DMS79 treated with DMSO at 0.1 percent for 48 hours (cell line): ENCODE measurements around the gene HK2.
"Not testable (repeated sequence)": the region's sequence is repeated elsewhere in the genome, so short reads cannot be mapped to it uniquely, and the experiment has no call there.

Experiments
- DNase-seq: peaks from one replicate; lab custom pipeline; 2025; lab: John Stamatoyannopoulos, UW

HK2 gene

DNA sequence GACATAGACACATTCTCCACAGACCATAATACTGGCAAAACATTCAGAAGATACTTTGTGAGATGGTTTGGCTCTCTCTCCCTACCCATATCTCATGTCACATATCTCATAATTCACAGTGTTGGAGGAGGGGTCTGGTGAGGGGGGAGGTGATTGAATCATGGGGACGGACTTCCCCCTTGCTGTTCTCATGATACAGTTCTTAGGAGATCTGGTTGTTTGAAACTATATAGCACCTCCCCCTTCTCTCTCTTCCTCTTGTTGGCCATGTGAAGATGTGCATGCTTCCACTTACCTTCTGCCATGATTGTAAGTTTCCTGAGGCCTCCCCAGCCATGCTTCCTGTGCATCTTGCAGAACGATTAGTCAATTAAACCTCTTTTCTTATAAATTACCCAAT lies 61.1 kb downstream of the HK2 start:
- no peak for DNase-seq

DNA sequence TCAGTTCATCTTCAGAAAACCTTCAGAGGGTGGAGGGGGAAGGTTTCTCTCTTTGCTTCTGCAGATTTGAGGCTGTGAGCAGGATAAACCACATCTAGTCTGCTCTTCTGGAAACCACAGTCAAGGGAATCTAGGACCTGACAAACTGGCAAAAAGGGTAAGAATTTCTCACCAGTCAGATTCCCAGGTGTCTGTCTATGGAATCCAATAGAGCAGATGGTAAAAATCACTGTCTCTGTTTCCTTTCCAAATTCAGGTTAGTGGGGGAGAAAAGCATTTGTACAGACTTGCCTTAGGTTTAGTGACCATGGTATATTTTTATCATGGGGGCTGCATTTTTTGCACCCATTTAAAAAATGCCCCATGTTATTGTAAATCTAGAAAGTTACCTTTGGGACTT lies 62.3 kb downstream of the HK2 start:
- no peak for DNase-seq

DNA sequence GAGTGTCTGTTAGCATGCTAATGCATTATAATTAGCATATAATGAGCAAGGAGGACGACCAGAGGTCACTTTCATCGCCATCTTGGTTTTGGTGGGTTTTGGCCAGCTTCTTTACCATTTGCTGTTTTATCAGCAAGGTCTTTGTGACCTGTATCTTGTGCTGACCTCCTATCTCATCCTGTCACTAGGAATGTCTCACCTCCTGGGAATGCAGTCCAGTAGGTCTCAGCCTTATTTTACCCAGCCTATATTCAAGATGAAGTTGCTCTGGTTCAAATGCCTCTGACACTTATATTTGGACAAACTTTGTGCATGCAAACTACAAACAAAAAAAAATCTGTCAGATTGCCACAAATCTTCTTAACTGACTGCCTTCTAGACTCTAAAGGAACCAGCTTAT lies 66.3 kb downstream of the HK2 start:
- not testable (repeated sequence) for DNase-seq

DNA sequence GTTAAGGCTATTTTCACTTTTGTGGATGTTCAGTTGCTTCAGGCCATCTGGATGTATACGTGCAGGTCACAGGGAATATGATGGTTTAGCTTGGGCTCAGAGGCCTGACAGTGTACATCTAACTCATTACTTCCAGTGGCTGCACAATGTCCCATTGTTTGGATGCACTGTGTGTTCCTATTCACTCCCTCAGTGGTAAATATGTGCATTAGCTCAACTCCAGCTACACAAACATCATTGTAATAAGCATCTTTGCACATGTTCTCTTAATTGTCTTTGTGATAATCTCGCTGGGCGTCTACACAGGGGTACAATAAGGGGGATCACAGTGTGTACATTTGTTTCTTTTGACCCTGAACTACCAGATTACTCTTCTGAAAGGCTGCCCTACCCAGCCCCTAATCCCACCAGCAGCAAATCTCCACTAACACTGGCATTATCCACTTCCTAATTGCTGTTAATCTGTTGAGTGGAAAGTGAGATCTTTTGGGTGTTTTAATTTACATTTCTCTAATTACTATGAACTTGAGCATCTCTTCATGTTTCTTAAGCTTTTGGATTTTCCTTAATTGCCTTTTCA lies 68.4 kb downstream of the HK2 start:
- DNase-seq = no peak

DNA sequence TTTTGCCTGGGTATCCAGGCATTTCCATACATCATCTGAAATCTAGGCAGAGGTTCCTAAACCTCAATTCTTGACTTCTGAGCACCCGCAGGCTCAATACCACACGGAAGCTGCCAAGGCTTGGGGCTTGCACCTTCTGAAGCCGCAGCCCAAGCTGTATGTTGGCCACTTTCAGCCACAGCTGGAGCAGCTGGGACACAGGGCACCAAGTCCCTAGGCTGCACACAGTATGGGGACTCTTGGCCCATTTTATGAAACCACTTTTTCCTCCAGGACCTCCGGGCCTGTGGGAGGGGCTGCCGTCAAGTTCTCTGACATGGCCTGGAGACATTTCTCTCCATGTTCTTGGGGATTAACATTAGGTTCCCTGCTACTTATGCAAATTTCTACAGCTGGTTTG lies 72.5 kb downstream of the HK2 start:
- DNase-seq = no peak

DNA sequence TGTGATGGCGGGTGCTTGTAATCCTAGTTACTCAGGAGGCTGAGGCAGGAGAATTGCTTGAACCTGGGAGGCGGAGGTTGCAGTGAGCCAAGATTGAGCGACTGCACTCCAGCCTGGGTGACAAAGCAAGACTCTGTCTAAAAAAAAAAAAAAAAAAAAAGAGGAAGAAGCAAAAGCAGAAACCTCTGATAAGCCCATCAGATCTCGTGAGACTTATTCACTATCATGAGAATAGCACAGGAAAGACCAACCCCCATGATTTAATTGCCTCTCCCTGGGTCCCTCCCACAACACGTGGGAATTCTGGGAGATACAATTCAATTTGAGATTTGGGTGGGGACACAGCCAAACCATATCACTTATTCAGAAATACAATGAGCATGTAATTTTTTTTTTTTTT lies 73.6 kb downstream of the HK2 start:
- not testable (repeated sequence) for DNase-seq

DNA sequence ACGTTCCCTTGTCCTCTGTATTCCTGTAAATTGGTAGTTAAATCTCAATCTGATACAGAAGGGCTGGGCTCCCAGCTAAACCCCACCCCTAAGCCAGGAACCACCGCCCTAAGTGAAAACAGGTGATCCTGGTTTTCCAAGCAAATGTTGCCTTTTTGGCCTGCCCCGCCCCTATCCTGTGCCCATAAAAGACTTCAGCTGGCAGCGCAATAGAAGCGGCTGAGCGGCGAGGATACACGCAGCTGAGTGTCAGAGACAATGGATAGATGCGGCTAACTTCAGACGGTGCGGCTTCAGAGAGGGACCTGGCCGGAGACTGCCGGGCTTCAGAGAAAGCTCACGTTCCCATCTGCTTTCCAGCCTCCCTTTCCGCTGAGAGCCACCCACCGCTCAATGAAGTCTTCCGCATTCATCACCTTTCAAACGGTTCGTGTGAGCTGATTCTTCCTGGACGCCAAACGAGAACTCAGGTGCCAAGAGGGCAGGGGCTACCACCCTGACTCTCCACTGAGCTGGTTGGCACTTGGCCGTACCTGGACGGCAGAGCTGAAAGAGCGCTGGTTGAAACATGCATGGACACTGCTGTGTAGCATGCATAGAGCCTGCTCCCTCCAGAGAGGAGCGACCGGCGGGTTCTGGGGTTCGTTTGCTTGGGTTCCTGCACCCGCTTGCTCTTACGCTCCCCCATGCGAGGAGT lies 75.0 kb downstream of the HK2 start:
- DNase-seq = no peak

DNA sequence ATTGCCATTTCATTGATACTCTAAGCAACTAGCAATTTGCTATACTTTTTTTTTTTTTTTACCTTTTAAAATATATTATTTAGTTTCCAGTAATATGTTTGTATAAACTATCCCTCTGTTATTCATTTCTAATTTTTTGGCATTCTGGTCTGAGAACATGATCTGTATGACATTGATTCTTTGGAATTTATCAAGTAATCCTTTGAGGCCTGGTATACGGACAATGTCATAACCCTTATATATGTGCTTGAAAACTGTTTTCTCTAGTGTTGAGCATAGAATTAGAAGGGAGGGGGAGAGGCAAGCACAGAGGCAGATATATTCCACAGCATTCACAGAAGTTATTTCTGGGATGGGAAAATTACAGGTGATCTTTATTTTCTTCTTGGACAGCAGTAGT lies 76.3 kb downstream of the HK2 start:
- no peak for DNase-seq

DNA sequence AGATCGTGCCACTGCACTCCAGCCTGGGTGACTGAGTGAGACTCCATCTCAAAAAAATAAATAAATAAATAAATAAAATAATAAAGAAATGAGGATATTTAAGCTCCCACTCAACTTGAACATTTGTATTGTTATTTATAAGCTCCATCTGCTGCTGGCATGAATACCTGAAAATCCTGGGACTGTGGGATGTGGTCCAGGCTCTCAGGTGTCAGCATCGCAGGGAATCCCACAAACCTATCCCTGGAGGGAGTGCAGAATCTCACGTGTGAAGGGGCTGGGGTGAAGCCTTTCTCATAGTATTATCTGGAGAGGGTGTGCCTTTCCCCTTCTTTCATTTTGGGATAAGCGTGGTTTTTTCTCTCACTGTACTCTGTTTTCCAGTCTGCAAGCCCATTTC lies 77.1 kb downstream of the HK2 start:
- no peak for DNase-seq

DNA sequence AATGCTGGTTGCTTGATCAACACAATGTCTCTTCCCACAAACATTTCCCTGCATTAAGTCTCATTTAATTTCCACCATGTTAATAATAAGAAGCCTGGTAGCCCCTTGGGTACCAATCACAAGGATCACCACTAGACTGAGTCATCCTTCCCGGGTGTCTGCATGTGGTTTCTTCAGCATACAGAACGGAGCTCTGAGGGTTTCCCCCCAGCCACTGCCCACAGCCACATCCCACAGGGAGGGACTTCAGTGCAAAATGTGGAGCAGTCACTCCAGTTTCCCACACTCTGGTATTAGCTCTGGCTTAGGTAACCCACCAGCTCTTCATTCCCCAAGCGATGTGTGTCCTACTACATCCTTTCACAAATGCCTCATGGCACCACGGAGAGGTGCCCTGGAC lies 81.8 kb downstream of the HK2 start:
- no peak for DNase-seq

DNA sequence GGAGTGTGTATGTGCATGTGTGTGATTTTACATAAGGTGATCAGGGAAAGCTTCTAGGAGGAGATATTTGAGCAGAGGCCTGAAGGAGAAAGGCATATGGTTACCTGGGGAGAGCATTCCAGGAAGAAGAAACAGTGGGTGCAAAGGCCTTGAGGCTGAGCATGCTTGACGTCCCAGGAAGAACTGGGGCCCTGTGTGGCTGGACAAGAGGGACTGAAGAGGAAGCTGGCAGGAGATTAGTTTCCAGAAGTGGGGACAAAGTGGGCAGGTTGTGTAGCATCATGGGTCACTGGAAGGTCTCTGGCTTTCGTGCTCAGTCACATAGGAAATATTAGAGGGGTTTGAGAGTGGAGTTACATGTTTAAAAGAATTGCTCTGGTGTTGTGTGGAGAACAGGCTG lies 82.5 kb downstream of the HK2 start:
- no peak for DNase-seq

DNA sequence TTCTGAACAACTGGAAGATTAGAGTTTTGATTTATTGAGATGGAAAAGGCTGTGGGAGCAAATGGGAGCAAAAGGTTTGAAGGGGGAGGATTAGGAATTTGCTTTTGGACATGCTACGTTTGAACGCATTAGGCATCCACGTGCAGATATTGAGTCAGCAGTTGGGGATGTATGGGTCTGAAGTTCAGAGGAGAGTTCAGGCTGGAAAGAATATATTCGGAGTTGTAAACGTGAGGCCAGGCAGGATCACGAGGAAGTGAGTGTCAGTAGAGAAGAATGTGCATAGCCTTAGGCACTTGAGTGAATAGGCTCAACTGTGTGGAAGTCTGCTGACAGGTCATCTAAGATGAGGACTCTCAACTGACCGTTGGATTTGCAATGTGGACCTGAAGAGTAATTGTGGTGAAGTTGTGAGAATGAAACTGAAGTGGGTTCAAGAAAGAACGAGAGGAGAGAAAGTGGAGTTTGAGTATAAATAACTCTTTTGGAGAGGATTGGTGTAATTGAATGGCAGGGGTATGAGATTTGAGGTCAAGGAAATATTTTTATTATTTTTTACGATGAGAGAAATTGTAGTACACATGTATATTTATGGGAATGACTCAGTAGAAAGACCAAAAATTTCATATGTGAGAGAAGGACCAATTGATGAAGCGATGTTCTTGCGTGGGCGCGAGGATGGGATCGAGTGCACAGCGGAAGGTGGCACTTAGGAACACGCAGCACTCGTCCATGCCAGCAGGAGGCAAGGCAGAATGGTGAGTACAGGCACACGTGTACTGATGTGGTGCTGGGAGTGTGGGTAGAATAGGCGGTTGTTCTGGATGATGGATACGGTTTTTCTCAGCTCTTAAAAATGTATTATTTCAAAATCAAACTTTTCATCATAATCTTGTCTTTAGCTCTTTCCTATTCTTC lies 84.0 kb downstream of the HK2 start:
- DNase-seq = no peak

DNA sequence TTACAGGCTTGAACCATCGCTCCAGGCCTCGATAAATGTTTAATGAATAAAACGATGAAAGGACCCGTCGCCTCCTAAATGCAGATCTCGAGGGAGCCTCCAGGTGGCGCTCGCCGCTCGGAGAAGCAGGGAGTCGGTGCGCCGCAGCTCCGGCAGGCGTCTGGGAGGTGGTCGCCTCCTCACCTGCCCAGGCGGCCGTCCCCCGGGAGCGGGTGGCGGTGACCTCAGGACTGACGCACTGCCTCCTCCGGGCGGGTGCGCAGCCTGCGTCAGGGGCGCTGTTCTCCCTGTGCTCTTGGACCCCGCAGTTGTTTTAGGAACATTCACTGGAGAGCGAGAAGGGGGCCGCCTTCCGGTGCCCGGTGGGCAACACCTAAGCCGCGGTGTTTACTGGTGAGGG lies 85.9 kb downstream of the HK2 start:
- no peak for DNase-seq

DNA sequence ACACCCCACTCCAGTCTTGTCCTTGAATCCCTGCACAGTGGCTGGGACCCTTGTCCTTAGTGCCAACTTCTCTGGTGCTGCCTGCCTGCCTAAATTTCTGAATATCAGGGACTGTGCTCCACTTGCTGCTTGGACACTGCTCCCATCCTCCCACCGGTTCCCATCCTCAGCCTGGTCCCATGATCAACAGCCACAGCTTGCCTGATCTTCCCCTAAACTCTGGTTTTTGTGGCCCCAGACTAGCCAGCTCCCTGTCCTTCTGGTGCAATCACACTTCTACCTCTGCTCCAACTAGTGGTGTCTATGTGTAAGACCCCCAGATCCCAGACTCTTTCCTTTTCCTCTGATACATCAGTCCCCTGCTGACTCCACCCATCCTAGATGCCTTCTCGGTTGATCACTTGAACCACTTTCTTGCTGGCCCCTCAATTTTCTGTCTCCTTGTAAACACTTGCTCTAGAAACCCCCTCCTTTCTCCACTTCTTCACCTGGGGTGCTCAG lies 87.4 kb downstream of the HK2 start:
- no peak for DNase-seq

DNA sequence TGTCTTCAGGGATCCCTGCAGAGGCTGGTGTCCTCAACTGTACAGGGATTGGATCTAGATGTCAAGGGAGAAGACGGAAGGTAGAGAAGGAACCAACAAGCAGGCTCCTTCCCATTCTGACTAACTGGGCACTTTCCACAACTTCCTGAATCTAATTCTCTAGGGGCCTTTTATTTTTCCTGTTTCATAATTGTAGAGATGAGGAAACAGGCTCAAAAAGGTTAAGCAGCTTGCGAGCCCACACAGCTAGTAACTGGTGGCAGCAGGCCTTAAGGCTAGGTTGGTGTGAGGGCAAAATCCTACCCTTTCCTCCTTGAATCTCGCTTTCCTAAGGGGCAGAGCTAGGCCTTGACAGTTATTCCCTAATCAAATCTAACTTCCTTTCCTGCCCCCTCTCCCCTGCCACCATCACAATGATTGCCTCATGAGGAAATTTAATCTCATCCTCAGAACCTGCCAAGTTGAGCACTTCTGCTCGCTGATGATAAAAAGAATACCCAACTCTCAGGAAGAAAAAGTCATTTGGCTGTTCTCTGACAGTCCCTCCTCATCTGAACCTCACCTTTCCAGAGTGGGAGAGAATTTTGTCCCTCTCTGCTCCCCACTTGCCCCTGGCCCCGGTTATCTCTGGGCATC lies 88.8 kb downstream of the HK2 start:
- DNase-seq = no peak

DNA sequence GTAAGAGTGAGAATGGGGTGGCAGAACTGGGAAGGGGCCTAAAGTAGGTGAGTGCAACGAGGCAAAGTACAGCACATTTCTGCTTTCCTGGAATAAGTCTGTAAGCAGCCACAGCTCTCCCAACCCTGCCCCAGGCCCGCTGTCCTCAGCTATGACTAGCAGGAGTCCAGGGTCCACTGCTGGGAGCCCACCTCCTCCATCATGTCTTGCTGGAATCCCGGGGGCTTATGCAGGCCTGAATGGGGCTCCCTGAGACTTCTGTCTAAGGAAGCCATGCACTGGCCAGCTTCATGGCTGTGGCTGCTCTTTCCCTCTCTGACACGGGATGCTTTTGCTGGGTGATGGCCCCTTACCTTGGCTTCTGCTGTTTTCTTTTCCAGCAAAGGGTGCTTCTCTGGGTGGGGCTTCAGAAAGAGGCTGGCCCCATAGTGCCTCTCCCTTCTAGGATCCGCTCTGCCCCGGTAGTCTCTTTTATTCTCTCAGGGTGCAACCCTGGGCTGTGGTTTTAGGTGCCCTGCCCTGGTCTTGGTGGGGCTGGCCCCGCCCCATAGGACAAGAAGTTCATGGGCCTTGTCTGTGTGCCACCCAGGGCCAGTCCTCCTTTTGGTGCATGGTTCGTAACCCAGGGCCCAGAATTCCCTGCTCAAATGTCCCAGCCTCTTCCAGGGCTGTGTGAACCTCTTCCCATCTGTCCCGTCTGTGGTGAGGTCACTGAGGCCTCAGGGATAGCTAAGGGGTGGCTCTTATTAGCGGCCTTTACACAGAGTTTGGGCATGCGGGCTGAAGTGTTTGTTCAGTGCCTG lies 90.7 kb downstream of the HK2 start:
- DNase-seq = no peak

DNA sequence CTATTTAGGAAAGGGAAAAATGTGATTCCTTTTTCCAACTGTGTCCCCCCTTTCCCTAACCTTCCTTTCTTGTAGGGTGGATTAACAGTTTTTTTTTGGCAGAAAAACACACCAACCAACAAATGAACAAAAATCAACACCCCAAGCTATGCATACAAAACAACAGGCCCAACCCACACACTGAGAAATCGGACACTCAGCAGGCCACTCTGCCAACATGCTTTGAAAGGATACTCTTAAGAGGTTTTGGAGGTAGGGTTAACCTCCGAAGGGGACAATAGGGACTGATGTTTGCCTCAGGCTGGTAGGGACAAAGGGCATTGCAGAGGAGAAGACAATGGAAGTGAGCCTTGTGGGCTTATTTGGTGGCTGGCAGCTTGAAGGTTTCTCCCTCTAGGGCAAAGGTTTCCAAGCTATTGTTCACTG lies 91.4 kb downstream of the HK2 start:
- DNase-seq = no peak

DNA sequence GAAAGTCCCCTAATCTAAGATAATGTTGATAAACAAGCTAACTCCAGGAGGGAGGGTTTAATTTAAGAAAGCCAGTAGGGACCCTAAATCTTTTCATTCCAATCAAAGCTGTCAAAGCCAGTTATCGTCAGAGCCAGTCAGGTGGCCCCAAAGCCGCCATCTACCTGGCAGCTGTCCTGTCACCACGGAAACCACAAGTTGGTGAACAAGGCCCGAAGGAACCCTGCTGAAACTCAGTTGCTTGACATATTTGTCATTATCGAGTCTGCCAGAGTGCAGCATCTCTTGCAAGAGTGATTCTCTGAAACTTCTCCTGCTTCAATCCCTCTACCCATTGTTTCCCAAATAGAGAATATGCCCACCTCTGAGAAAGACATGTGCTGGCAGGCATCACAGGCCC lies 93.7 kb downstream of the HK2 start:
- DNase-seq = no peak

DNA sequence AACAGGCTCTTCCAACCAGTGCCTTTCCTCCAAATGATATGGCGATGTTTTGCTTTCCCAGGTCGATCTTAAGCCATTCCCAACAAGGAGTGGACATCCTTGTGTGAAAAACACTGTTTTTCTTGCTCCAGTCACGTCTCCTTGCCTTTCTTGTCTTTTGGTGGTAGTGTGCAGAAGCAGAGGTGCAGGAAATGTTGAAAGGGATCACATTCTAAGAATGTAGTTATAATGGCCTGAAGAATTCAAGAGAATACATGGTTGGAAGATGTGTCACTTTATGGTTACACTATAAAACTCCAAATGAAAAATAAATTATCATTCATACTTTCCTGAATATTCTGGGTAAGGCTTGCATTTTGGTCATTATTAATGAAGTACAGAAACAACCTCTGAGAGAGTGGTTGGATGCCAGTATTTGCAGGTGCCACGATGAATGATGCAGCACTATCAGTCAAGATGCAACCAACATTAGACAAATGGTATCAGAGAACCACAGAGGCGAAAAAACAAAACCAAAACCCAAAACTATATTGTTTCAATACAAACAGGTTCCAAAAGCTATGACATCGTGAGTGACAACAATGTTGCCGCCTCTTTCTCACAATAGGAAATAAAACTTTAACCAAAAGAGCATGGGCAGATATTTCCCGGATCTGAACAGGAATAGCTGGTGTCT lies 97.0 kb downstream of the HK2 start:
- no peak for DNase-seq

DNA sequence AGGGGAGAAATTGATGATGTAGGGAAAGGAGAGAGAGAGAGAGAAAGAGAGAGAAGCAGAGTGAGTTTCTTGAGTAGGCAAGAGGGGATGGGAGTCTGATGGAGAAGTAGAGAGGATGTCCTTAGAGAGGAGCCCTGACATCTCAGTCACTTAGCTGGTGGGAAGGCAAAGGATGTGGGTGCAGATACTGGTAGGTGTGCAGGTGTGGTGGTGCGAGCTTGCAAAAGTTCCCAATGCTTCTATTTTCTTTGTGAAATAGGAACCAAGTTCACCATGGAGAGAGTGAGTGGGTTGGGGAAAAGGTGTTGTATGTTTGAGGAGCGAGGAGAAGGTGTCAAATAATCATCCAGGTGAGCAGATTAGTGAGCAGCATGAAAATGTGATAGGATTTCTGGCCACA lies 98.0 kb downstream of the HK2 start:
- DNase-seq = no peak

DNA sequence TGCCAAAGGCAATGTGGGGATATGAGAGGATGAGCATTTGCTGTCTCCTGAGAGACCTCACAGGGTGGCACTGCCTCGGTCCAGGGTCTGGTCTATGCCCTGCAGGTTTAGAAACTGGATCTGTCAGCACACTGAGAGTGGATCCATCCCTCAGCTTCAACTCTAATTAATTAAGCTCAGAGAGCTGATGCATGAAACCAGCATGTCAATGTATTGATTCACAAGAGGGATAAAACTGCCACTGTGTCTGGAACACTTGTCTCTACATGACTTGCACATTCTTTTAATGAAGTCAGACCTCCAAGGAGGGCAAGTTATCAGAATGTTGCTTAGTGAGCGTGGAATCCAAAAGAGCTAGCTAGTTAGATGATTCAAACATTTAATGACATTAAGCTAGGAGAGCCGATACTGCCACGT lies 102.1 kb downstream of the HK2 start:
- no peak for DNase-seq
